Pons (tissue), 1 donor: ENCODE data around the gene TYW1.
"Not testable (repeated sequence)": the region's sequence is repeated elsewhere in the genome, so short reads cannot be mapped to it uniquely, and the experiment has no call there.

ENCODE experiments used
- DNase-seq: peaks from one replicate; pipeline ENCODE4 v3.0.0-alpha.2; 2016; ENCODE audit warnings: low spot score

The TYW1 gene

DNA sequence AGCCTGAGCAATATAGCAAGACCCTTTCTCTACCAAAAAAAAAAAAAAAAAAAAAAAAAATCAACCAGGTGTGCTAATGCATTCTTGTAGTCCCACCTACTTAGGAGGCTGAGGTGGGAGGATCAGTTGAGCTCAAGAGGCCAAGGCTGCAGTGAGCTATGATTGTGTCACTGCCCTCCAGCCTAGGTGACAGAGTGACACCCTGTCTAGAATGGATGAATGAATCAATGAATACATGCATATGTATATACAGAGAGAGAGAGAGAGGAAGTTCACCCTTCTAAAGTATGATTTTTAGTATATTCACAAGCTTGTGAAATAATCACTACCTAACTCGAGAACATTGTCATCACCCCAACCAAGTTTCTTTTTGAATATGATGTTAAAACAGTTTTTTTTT, 138.3 kb downstream of the TYW1 start:
- not testable (repeated sequence) for DNase-seq

GRCh38 chr7:67135617-67136486, 139.2 kb downstream of the TYW1 start:
- not testable (repeated sequence) for DNase-seq

GRCh38 chr7:67137489-67137888, 140.9 kb downstream of the TYW1 start:
- DNase-seq = not testable (repeated sequence)

DNA sequence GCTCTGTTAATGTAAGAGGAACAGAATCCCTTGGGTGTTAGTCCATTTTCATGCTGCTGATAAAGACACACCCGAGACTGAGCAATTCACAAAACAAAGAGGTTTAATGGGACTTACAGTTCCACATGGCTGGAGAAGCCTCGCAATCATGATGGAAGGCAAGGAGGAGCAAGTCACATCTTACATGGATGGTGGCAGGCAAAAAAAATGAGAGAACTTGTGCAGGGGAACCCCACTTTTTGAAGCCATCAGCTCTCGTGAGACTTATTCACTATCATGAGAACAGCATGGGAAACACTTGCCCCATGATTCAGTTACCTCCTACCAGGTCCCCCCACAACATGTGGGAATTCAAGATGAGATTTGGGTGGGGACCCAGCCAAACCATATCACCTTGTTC, 143.2 kb downstream of the TYW1 start:
- not testable (repeated sequence) for DNase-seq

GRCh38 chr7:67141001-67141400, 144.4 kb downstream of the TYW1 start:
- DNase-seq = not testable (repeated sequence)

DNA sequence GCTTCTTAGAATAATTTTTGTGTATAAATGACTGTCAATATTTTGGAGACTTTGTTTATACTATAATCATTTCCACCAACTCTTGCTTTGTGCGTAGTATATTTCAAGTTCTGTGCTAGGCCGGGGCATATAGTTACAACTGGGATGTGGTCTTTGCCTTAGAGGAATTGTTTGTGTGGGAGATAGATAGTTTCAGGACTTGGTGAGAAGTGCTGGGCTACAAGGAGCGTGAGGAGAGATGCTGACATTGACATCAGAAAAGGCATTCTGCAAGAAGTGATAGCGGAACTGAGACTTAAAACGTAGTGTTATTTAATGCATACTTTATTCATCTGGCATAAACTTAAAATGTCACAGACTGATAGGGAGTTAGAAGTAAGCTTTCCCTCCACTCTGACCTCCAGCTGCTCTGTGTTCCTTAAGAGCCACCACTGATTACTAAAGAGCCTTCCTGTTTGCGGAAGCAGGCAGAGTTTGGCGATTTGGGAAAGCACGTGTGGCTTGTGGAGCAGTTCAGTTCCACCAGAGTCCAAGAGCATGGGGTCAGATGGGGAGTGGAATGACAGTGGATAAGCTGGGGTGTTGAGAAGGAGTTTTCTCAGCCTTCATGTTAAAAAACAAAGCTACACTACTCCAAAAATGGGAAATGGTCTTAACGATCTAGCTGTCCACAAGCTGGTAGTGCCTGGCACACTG, 146.6 kb downstream of the TYW1 start:
- not testable (repeated sequence) for DNase-seq

DNA sequence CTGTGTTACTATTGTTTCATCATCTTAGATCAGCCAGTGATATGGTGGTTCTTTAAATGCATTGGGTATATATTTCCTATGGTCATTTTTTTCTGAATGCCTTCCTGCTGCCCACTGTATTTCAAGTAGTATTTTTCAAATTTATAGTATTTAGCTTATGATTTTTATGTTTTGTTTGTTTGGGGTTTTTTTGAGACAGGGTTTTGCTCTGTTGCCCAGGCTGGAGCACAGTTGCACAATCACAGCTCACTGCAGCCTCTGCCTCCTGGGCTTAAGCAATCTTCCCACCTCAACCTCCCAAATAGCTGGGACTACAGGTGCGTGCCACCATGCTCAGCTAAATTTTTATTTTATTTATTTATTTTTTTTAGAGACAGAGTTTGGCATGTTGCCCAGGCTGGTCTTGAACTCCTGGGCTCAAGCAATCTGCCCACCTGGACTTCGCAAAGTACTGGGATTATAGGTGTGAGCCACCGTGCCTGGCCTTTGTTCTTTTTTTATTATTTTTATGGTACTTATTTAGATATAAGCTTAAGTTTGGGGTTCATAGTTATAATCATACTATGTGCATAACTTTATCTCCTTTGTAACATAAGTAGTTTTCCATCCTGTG, 149.1 kb downstream of the TYW1 start:
- not testable (repeated sequence) for DNase-seq

GRCh38 chr7:67149131-67149530, 152.5 kb downstream of the TYW1 start:
- DNase-seq = not testable (repeated sequence)

- DNase-seq = not testable (repeated sequence)
These were observed 157.7 kb downstream of the TYW1 start for GRCh38 chr7:67154374-67154773.

- not testable (repeated sequence) for DNase-seq
These were observed 159.4 kb downstream of the TYW1 start for GRCh38 chr7:67156064-67156463.

- DNase-seq = not testable (repeated sequence)
These were observed 166.7 kb downstream of the TYW1 start for GRCh38 chr7:67163285-67163684.

DNA sequence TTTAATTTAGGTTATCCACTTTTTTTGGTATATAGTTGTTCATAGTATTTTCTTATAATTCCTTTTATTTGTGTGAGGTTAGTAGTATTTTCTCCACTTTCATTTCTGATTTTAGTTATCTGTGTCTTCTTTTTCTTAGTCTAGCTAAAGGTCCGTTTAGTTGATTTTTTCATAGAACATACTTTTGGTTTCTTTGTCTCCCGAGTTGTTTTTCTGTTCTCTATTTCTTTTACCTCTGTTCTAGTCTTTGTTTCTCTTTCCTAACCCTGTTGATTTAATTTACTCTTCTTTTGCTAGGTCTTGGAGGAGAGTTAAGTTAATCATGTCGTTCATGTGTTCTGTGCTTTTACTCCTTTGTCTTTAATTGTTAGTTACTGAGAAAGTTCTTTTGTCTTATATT, 174.5 kb downstream of the TYW1 start:
- DNase-seq = not testable (repeated sequence)

DNA sequence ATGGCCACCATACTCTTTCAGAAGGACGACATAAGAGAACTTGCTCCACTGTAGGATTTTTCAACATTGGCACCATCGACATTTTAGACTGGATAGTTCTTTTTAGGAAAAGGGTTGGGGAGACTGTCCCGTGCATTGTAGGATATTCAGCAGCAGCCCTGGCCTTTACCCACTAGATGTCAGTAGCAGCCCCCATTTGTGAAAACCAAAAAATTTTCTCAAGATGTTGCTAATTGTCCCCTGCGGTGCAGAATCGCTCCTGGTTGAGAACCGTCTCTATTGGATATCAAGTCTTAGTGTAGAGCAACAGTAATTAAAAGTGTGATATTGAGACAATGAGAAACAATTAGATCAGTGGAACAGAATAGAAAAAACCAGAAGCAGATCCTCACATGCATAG, 180.1 kb downstream of the TYW1 start:
- not testable (repeated sequence) for DNase-seq

- not testable (repeated sequence) for DNase-seq
These were observed 182.5 kb downstream of the TYW1 start for GRCh38 chr7:67178915-67179688.

DNA sequence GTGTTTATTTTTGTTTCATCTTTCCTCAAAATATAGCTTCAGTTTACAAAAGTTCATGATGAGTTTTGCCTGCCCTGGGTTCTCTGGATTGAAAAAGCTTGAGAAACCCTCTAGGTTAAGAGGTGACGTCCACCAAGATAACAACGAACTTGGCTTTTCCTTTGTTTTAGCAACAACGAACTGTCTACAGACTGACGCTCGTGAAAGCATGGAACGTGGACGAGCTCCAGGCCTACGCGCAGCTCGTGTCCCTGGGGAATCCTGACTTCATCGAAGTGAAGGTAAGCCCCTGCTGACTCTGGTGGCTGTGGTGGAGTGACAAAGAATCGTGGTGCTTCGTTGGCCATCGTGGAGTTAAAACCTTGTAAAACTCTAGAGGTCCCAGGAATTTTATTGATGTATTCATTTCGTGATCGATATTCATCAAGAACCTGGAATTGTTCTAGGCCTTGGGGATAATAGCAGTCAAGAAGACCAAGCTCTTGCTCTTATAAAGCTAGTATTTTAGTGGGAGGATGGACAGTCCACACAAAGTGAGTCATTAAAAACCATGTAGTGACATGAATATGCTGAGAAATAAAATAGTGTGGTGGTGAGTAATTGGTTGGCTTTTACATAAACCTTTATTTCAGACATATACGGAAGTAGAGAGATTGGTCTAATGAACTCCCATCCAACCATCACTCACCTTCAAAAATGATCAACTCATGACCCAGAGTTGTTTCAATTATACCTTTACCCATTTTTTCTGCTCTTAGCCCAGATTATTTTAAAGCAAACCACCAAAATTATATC, 186.5 kb downstream of the TYW1 start:
- DNase-seq = not testable (repeated sequence)

GRCh38 chr7:67184912-67185659, 188.5 kb downstream of the TYW1 start:
- not testable (repeated sequence) for DNase-seq

DNA sequence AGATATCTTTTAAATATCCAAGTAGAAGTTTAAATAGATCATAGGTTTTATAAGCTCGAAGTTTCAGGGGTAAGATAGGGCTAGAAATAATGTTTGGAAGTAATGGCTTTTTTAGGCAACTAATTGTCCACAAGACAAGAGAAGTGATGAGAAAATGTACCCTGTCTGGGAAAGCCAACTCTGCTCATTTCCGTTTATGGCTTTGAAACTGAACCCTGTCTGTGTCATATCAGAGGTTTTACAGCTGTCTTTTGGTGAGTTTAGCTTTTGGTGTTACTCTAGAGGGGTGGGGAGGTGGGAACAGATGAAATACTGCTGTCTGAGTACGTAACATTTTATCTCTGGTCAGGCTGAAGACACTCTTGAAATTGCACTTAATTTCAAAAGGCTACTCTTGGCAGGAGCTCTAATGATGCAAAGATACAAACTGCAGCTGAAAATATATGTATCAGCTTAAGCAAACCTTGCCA, 189.1 kb downstream of the TYW1 start:
- DNase-seq = not testable (repeated sequence)

GRCh38 chr7:67189160-67189559, 192.5 kb downstream of the TYW1 start:
- not testable (repeated sequence) for DNase-seq

DNA sequence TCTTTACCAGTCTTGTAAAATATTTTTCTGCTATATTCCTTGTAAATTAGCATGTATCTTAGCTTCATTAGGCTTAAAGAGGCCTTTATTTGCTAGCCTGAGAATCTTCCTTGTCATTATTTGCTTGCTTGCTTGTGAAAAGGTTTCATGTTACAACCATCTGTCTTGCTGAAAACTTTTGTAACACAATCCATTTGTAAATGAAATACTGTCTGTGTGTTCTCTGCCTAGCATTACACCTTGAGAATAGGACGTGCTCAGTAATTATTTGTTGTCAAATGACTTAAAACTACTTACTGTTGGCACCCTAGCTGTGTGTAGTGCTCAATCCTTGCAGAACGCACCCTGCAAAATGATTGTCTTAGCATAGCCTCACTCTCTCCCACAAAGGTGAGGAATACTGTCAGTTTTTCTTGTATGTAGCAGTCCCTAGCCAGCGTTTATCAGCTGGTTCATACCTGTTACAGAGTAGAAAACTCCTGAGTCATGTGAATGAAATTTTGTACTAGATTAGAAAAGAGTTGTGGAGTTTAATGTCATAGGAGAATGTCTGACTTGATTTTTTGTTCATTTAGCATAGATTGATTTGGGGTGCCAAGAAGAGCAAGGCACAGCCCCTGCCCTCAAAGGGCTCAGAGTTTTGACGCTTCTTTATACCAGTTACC, 193.3 kb downstream of the TYW1 start:
- DNase-seq = not testable (repeated sequence)
